SK-N-SH treated with all-trans-retinoic acid at 6 μM for 48 hours (cell line): Measurements from ENCODE around the gene SMCHD1.

Experiments
- ATAC-seq: fragments of 200-7000 bp; cut with Tn5 transposase; 3 replicates; pipeline ENCODE4 v1.9.1; 2020; ENCODE audit warnings: mild to moderate bottlenecking, moderate library complexity
- ARNTL ChIP-seq: fragments of 450-650 bp; formaldehyde crosslinking; IDR thresholded peaks from 2 replicates; pipeline ENCODE4 v1.5.0; 2020; ENCODE audit warnings: low read depth, mild to moderate bottlenecking, moderate library complexity, borderline replicate concordance
- BACH2 ChIP-seq: fragments of 250-450 bp; sonication (Bioruptor Pico); IDR thresholded peaks from 2 replicates; pipeline ENCODE4 v1.9.0; 2021; ENCODE audit warnings: mild to moderate bottlenecking, borderline replicate concordance
- CSDC2 ChIP-seq: fragments of 250-450 bp; sonication (Bioruptor Pico); IDR thresholded peaks from 2 replicates; pipeline ENCODE4 v1.5.0; 2020; ENCODE audit warnings: mild to moderate bottlenecking, moderate library complexity
- CSRNP3 ChIP-seq: fragments of 250-450 bp; sonication (Bioruptor Pico); IDR thresholded peaks from 2 replicates; pipeline ENCODE4 v1.5.1; 2021; ENCODE audit warnings: mild to moderate bottlenecking, moderate library complexity
- ESRRG ChIP-seq: fragments of 250-450 bp; sonication (Bioruptor Pico); IDR thresholded peaks from 2 replicates; pipeline ENCODE4 v1.6.1; 2021; ENCODE audit warnings: mild to moderate bottlenecking
- GLIS3 ChIP-seq: fragments of 250-450 bp; sonication (Bioruptor Pico); IDR thresholded peaks from 2 replicates; pipeline ENCODE4 v1.5.0; 2020; ENCODE audit warnings: mild to moderate bottlenecking, moderate library complexity
- ISL1 ChIP-seq: fragments of 250-450 bp; sonication (Bioruptor Pico); IDR thresholded peaks from 2 replicates; pipeline ENCODE4 v2.1.2; 2022; ENCODE audit warnings: mild to moderate bottlenecking, moderate library complexity
- PPARA ChIP-seq: fragments of 250-450 bp; sonication (Bioruptor Pico); IDR thresholded peaks from 2 replicates; pipeline ENCODE4 v1.5.0; 2020; ENCODE audit warnings: mild to moderate bottlenecking, borderline replicate concordance
- RARB ChIP-seq: fragments of 250-450 bp; sonication (Bioruptor Pico); IDR thresholded peaks from 2 replicates; pipeline ENCODE4 v1.8.0; 2021; ENCODE audit warnings: mild to moderate bottlenecking, moderate library complexity
- SNAI2 ChIP-seq: fragments of 250-450 bp; sonication (Bioruptor Pico); IDR thresholded peaks from 2 replicates; pipeline ENCODE4 v1.5.0; 2020; ENCODE audit warnings: mild to moderate bottlenecking, moderate library complexity
- TOX ChIP-seq: fragments of 250-450 bp; sonication (Bioruptor Pico); IDR thresholded peaks from 2 replicates; pipeline ENCODE4 v1.8.0; 2021; ENCODE audit warnings: mild to moderate bottlenecking, moderate library complexity, borderline replicate concordance
- TSHZ2 ChIP-seq: fragments of 250-450 bp; sonication (Bioruptor Pico); IDR thresholded peaks from 2 replicates; pipeline ENCODE4 v1.5.0; 2020; ENCODE audit warnings: mild to moderate bottlenecking, moderate library complexity
- ZC3H10 ChIP-seq: fragments of 250-450 bp; sonication (Bioruptor Pico); IDR thresholded peaks from 2 replicates; pipeline ENCODE4 v1.5.1; 2021; ENCODE audit warnings: mild to moderate bottlenecking, moderate library complexity
- ZFP3 ChIP-seq: fragments of 250-450 bp; sonication (Bioruptor Pico); IDR thresholded peaks from 2 replicates; pipeline ENCODE4 v1.5.0; 2020; ENCODE audit warnings: mild to moderate bottlenecking, moderate library complexity
- ZFP30 ChIP-seq: fragments of 450-650 bp; formaldehyde crosslinking; IDR thresholded peaks from 2 replicates; pipeline ENCODE4 v1.5.0; 2022; ENCODE audit warnings: mild to moderate bottlenecking, moderate library complexity
- ZNF565 ChIP-seq: fragments of 450-650 bp; formaldehyde crosslinking; conservative IDR thresholded peaks from 2 replicates; pipeline ENCODE4 v1.5.0; 2020; ENCODE audit warnings: low read depth, mild to moderate bottlenecking, moderate library complexity
- ZNF70 ChIP-seq: fragments of 450-650 bp; formaldehyde crosslinking; IDR thresholded peaks from 2 replicates; pipeline ENCODE4 v1.5.0; 2020; ENCODE audit warnings: mild to moderate bottlenecking, moderate library complexity
- ZNF8 ChIP-seq: fragments of 450-650 bp; formaldehyde crosslinking; IDR thresholded peaks from 2 replicates; pipeline ENCODE4 v1.5.0; 2020; ENCODE audit warnings: mild to moderate bottlenecking, moderate library complexity
- TF ChIP-seq, protein P1 (sequence below): fragments of 250-450 bp; sonication (Bioruptor Pico); IDR thresholded peaks from 2 replicates; pipeline ENCODE4 v1.8.0; 2020; ENCODE audit warnings: mild to moderate bottlenecking, moderate library complexity, borderline replicate concordance
- TF ChIP-seq, protein P2 (sequence below): fragments of 250-450 bp; sonication (Bioruptor Pico); IDR thresholded peaks from 2 replicates; pipeline ENCODE4 v1.8.0; 2021; ENCODE audit warnings: low read depth, mild to moderate bottlenecking, moderate library complexity, borderline replicate concordance

The SMCHD1 gene

DNA sequence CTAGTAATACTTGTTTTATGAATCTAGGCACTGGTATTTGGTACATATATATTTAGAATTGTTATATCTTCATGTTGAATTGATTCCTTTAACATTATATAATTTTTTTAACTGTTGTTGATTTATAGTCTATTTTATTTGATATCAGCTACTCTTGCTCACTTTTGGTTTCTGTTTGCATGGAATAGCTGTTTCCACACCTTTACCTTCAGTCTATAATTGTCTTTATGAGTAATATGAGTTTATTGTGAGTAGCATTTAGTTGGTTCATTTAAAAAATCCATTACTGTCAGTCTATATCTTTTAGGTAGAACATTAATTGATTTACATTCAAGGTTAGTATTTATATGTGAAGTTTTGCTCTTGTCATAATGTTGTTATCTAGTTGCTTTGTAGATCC lies 58.6 kb downstream of the SMCHD1 start:
- TF ChIP-seq ZFP30 (CRISPR knock-in tag), result no peak
- no peak for TF ChIP-seq ZFP3
- no peak for TF ChIP-seq ESRRG (CRISPR knock-in tag)
- TF ChIP-seq TOX (CRISPR knock-in tag), result no peak
- TF ChIP-seq, all 23 proteins: peak for 0
- ATAC-seq, result no peak

DNA sequence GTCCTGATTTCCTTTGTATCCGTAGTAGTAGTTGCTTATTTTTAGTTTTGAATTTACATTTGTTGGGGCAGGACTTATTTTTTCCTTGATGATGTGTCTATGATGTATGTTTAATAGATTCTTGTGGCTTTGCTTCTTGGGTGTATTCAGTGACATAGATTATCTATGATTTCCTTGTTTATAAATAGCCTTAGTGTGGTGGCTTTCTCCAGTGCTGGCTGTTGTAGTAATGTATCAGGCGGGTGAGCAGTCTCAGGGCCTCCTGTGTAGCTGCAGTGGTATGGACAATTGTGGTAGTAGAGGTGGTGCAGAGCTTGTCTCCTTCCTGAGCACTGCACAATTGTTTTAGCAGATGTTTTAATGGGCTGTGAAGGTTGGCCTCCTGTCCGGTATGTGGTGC lies 60.5 kb downstream of the SMCHD1 start:
- no peak for ATAC-seq

DNA sequence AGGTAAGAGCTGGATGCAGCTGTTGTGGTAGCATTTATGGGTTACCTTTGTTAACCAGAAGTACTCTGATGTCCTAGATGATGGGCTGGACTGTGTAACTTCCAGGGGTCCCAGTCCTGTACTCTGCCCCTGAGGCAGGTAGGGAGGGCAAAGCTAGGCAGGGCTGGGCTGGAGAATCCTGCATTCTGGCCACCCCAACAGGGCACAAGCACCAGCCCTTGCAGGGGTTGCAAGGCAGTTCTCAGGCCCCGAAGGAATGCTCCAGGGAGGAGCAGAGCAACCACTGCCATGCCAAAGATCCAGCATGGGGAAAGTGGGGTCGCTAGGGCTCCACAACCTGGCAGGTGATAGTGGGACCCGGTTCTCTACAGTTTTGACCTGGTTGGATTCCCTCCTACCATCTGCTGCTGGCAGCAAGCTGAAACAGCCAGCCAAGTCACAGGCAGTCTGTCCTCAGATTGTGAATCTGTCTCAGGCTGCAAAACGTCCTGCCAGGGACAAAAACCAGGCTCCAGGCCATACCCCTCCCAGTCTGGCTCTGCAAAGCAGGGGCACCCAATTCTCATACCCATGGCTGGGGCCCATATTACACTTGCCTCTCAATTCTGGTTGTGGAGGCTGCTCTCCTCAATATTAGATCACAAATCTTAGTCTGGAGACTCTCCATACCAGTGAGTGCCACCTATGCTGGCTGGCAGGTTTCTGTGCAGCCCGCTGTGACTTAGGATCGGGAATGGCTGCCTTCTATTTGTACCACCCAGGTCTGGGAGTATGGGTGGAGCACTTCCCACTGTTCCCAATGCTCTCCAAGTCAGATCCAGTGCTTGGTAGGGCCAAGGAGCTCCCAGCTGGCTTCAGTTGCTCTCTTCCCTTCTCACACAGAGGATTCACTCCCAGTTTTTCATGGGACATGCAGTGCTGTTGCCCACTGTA lies 61.1 kb downstream of the SMCHD1 start:
- ATAC-seq, result no peak
- TF ChIP-seq, protein P1, sequence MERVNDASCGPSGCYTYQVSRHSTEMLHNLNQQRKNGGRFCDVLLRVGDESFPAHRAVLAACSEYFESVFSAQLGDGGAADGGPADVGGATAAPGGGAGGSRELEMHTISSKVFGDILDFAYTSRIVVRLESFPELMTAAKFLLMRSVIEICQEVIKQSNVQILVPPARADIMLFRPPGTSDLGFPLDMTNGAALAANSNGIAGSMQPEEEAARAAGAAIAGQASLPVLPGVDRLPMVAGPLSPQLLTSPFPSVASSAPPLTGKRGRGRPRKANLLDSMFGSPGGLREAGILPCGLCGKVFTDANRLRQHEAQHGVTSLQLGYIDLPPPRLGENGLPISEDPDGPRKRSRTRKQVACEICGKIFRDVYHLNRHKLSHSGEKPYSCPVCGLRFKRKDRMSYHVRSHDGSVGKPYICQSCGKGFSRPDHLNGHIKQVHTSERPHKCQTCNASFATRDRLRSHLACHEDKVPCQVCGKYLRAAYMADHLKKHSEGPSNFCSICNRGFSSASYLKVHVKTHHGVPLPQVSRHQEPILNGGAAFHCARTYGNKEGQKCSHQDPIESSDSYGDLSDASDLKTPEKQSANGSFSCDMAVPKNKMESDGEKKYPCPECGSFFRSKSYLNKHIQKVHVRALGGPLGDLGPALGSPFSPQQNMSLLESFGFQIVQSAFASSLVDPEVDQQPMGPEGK (CRISPR knock-in tag), result no peak
- TF ChIP-seq, protein P2, sequence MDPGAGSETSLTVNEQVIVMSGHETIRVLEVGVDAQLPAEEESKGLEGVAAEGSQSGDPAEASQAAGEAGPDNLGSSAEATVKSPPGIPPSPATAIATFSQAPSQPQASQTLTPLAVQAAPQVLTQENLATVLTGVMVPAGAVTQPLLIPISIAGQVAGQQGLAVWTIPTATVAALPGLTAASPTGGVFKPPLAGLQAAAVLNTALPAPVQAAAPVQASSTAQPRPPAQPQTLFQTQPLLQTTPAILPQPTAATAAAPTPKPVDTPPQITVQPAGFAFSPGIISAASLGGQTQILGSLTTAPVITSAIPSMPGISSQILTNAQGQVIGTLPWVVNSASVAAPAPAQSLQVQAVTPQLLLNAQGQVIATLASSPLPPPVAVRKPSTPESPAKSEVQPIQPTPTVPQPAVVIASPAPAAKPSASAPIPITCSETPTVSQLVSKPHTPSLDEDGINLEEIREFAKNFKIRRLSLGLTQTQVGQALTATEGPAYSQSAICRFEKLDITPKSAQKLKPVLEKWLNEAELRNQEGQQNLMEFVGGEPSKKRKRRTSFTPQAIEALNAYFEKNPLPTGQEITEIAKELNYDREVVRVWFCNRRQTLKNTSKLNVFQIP (CRISPR knock-in tag), result no peak
- TF ChIP-seq ZNF70 (CRISPR knock-in tag) (no peak), PPARA (CRISPR knock-in tag) (no peak)

More for the DNA sequence above, 60.5 kb downstream of the SMCHD1 start:
- no peak for TF ChIP-seq CSDC2
- TF ChIP-seq BACH2 (CRISPR knock-in tag), result no peak
- TF ChIP-seq, protein P1 (CRISPR knock-in tag), result no peak
- no peak for TF ChIP-seq TOX (CRISPR knock-in tag)
- no peak for TF ChIP-seq ARNTL
- no peak for TF ChIP-seq ZNF70 (CRISPR knock-in tag)
- no peak for TF ChIP-seq TSHZ2 (CRISPR knock-in tag)
- TF ChIP-seq, protein P2 (CRISPR knock-in tag), result no peak
- TF ChIP-seq RARB (CRISPR knock-in tag), result no peak
- no peak for TF ChIP-seq ESRRG (CRISPR knock-in tag)
- TF ChIP-seq CSRNP3 (CRISPR knock-in tag), result no peak
- TF ChIP-seq ZFP3, result no peak
- TF ChIP-seq GLIS3, result no peak
- no peak for TF ChIP-seq ZNF8 (CRISPR knock-in tag)
- no peak for TF ChIP-seq ZC3H10 (CRISPR knock-in tag)
- TF ChIP-seq SNAI2, result no peak
- TF ChIP-seq ISL1 (CRISPR knock-in tag), result no peak
- no peak for TF ChIP-seq ZFP30 (CRISPR knock-in tag)
- no peak for TF ChIP-seq ZNF565 (CRISPR knock-in tag)
- no peak for TF ChIP-seq PPARA (CRISPR knock-in tag)
- TF ChIP-seq, all 23 proteins: peak for 0
